GM21367 (cell line): Measurements from ENCODE around the gene STX17.
"Not testable (repeated sequence)": the region's sequence is repeated elsewhere in the genome, so short reads cannot be mapped to it uniquely, and the experiment has no call there.

Experiments used
- ATAC-seq: cut with Tn5 transposase; IDR thresholded peaks from one replicate; pipeline ENCODE4 v1.9.1; 2021; ENCODE audit not compliant: unreplicated experiment

The STX17 gene

GRCh38 chr9:99906403-99907207, at the start of gene STX17:
TSS of gene STX17 (plus strand) at chr9:99906654. CDS start at chr9:99915240, 8,586 bp downstream.
- ATAC-seq = peak; percentile 79

DNA sequence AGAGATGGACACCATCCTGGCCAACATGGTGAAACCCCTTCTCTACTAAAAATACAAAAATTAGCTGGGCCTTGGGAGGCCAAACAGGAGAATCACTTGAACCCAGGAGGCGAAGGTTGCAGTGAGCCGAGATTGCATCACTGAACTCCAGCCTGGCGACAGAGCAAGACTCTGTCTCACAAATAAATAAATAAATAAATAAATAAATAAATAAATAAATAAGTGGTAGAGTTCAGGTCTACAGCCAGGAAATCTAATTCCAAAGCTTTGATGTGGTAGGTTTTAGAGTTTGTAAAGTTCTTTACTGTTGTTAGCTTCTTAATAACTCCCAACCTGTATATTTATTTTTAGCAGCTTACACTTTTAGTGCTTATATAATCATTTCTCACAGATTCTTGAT, 48.9 kb upstream of the STX17 start:
- not testable (repeated sequence) for ATAC-seq

DNA sequence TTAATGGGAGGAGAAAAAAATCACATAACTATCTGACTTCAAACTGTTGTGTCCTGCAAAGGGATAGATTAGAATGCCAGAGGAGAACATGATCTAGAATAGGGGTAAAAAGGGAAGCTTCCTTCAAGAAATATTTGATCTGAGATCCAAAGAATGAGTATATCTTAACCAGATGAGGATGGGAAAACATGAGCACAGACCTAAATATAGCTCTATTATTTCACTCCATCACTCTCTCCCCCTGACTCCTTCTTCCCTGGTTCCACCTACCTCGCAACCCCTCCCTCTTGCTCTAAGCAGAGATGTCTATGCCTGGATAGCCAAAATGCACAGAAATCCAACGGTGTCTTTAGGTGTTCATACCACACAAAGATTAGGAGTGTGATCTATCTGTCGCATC, 48.4 kb upstream of the STX17 start:
- no peak for ATAC-seq

GRCh38 chr9:99859243-99859980, 47.0 kb upstream of the STX17 start:
- ATAC-seq = no peak

GRCh38 chr9:99860266-99860665, 46.2 kb upstream of the STX17 start:
- no peak for ATAC-seq

- no peak for ATAC-seq
Measured at GRCh38 chr9:99863955-99864354, 42.5 kb upstream of the STX17 start.

- ATAC-seq = no peak
Measured at GRCh38 chr9:99866398-99866797, 40.1 kb upstream of the STX17 start.

- ATAC-seq = no peak
Measured at GRCh38 chr9:99867536-99867935, 38.9 kb upstream of the STX17 start.

DNA sequence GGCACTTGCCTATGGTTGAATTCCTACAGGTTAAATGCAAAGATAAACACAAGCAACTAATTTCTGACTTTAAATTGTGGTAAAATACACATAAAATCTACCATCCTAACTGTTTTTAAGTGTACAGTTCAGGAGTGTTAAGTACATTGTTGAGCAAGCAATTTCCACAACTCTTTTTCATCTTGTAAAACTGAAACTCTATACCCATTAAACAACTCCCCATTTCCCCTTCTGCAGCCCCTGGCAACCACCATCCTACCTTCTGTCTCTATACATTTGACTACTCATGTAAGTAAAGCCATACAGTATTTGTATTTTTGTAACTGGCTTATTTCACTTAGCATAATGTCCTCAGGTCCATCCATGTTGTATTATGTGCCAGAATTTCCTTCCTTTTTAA, 38.5 kb upstream of the STX17 start:
- ATAC-seq = peak; percentile 48

- ATAC-seq = peak; percentile 72
Measured at GRCh38 chr9:99868845-99869244, 37.6 kb upstream of the STX17 start.

- no peak for ATAC-seq
Measured at GRCh38 chr9:99870126-99870525, 36.3 kb upstream of the STX17 start.

DNA sequence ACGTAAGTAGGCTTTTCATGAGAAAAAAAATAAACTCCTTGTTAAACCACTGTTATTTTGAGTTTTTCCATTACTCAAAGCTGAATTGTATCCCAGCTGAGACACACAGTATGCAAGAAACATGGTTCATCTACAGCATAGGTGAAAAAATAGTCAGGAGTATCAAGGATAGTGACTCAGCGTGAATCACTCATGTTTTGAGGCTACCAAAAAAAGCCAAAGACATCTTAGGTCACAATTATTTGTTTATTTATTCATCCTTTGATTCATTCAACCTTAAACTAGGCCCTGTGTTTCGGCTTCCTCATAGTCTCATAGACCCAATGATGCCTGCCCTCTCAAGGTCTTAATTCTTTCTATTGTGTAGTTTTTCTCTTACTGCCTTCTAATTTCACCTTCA, 32.9 kb upstream of the STX17 start:
- no peak for ATAC-seq

DNA sequence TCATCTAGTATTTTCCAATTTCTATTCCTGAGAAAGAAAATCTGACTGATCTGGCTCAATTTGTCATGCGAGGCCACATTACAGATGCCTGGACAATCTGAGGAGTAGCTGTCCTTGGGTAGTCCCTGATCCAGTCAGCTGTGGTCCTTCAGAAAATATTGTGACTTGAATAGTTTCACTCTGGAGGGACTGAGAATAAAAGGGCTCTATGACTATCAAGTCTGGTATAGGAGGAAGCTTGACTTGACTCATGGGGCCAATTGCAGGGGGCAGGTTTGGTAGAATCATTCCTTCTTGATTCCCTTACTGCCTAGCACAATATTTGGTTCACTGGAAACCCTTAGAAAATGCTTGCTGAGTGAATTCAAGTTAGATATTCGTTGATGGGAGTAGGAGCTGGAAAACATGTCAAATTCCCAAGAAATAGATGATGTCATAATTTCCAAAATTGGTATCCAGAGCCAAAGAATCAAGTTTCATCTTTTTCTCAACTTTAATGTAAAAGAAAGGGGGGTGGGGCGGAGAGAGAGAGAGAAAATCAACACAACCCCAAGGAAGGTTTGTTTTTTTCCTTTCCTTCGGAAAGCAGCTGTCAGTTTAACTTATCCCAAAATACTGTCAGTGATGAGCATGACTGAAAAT, 32.4 kb upstream of the STX17 start:
- no peak for ATAC-seq

GRCh38 chr9:99876190-99876589, 30.3 kb upstream of the STX17 start:
- ATAC-seq = no peak

- ATAC-seq = no peak
Measured at GRCh38 chr9:99878651-99879050, 27.8 kb upstream of the STX17 start.

DNA sequence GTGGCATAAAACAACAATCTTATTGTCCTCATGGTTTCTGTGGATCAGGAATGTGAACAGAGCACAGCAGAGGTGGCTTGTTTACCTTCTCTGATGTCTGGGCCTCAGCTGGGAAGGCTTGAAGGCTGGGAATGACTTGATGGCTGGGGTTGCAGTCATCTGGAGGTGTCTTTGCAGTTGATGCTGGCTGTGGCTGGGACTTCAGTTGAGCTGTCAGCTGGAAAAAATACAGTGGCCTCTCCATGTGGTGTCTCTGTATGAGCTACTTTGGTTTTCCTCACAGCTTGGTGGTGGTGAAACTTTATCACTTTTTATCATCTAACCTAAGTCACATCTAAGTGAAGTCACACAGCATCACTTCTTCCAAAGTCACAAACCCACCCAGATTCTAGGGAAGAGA, 24.7 kb upstream of the STX17 start:
- ATAC-seq = no peak

- ATAC-seq = no peak
Measured at GRCh38 chr9:99885747-99886146, 20.7 kb upstream of the STX17 start.

DNA sequence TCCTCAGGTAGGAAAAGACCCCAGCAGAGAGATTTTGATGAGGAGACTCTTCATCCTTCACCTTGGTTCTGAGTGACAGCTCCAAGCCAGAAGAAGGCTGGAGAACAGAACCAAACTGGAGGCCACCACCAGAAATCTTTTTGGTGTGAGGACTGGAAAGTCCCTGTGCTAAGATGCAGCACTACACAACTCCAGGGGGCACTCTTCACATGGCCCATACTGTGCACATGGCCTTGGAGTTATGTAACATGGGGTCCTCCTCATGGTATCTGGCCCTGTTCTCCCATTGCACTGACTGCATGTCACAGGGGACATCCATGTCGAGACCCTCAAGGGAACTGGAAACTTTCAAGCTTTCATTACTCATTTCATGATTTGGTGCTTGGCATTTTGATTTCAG, 17.3 kb upstream of the STX17 start:
- no peak for ATAC-seq

- ATAC-seq = no peak
Measured at GRCh38 chr9:99894826-99895225, 11.6 kb upstream of the STX17 start.

DNA sequence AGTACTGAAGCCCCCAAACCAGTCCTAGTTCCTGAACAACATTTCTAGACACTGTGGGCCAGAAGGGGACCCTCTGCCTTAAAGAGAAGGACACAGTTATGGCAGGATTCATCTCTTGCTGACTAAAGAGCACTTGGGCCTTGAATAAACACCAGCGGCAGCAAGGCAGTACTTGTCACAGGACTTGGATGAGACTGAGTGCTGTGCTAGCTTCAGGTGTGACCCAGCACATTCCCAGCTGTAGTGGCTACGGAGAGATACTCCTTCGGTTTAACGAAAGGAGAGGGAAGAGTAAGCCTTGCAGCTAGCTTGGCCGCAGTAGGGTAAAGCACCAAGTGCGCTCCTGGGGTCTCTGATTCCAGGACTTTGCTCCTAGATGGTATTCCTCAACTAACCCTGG, 10.9 kb upstream of the STX17 start:
- no peak for ATAC-seq

DNA sequence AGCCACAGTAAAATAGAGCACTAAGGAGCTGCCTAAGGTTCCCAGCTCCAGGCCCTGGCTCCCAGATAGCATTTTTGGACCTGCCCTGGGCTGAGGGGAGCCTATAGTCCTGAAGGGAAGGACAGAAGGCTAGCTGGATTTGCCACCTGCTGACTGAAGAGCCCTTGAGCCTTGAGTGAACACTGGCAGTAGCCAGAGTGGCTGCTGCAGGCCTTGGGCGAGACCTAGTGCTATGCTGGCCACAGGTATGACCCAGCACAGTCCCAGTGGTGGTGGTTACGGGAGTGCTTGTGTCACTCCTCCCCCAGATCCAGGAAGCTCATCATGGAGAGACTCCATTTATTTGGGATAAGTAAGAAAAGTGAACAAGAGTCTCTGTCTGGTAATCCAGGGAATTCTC, 10.3 kb upstream of the STX17 start:
- ATAC-seq = no peak

DNA sequence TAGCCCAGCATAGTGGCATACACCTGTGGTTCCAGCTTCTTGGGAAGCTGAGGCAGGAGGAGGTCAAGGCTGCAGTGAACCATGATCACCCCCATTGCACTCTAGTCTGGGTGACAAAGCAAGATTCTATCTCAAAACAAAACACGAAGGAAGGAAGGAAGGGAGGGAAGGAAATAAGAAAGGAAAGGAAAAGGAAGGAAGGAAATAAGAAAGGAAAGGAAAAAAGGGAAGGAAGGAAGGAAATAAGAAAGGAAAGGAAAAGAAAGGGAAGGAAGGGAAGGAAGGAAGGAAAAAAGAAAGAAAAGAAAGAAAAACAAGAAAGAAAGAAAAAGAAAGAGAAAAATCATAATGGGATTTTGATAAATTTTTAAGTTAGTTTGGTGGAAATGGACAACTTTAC, 3.1 kb upstream of the STX17 start:
- no peak for ATAC-seq
